Tibial artery (tissue), 4 donors: Measurements from ENCODE around the gene HS1BP3.

Experiments used
- DNase-seq, 2 donors: peaks; one replicate each; pipeline ENCODE4 v3.0.0-alpha.2; 2019
- H3K27ac ChIP-seq, 2 donors: fragments of 200-600 bp; sonication (generic) in 1 of 2; 1 replicate in 1 of 2; 2 replicates in 1 of 2; pipeline ENCODE4 v1.5.1; 2018 to 2019; ENCODE audit warnings: mild to moderate bottlenecking in 1 of 2
- H3K27me3 ChIP-seq, 2 donors: fragments of 200-600 bp; sonication (generic) in 1 of 2; one replicate each; pipeline versions ENCODE4 v1.5.1 to v1.6.0; 2016 to 2019
- H3K36me3 ChIP-seq, 3 donors: fragments of 200-600 bp; sonication (generic) in 2 of 3; one replicate each; pipeline ENCODE4 v1.5.1; 2016 to 2019; ENCODE audit warnings: mild to moderate bottlenecking in 2 of 3
- H3K4me1 ChIP-seq, 4 donors: fragments of 200-600 bp; sonication (generic) in 2 of 4; 1 replicate in 3 of 4; 2 replicates in 1 of 4; pipeline ENCODE4 v1.5.1; 2016 to 2019
- H3K4me3 ChIP-seq, 2 donors: fragments of 200-600 bp; sonication (generic) in 1 of 2; 1 replicate in 1 of 2; 2 replicates in 1 of 2; pipeline ENCODE4 v1.5.1; 2018 to 2019; ENCODE audit warnings: mild to moderate bottlenecking in 2 of 2
- H3K9me3 ChIP-seq, 3 donors: fragments of 200-600 bp; sonication (generic) in 1 of 3; one replicate each; pipeline ENCODE4 v1.5.1; 2016 to 2019
- intact Hi-C: fragments of 100-400 bp; cut with DNase I; formaldehyde crosslinking; loops from one replicate; pipeline ENCODE4 v1.15.0; 2023; ENCODE audit warnings: low total_unique reads
- TF ChIP-seq, protein P1 (sequence below), 2 experiments: fragments of 200-600 bp in 1 of 2; fragments of 450-650 bp in 1 of 2; IDR thresholded peaks; one replicate each; pipeline ENCODE4 v1.5.1; 2017 to 2019; ENCODE audit warnings: antibody characterized with exemption in 2 of 2, mild to moderate bottlenecking in 1 of 2, moderate library complexity in 1 of 2

HS1BP3 gene

DNA sequence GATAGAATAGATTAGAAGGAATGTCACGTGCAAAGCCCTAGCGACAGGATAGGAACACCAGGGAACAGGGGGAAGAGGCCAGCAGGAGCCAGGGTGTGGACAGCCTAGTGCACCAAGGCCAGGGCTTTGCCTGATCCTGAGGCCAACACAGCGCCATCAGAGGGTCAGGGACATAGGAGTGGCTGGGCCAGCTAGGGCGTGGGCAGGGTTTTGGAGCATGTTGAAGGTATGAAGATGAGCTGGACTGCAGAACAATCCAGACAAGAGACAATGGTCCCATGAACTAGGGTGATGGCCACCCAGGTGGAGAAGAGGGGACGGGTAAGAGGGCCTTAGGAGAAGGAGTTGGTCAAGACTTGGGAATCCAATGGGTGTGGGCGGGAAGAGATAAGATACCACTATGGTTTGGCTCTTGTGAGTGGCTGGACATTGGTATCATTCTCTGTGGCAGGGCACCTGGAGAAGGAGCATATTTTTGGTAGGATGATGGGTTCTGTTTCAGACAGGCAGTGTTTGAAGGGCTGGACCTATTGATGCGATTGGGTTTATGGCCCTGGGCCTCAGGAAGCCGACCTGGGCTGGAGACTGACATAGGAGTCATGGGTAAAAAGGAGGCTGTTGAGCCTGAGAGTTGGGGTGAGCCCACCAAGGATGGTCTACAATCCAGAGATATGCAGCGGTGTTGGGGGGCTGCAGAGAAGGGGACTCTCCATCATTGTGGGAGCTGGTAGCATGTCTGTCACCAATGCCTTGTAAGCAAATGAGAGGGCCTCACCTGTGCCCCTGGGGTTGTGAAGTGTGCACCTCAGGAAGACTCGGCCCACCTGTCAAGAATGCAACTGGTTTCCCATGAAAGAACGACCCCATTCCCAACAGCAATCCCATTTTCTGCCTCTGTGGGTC, 2.0 kb upstream of the HS1BP3 start:
- intact Hi-C loops = no loop called here
- no peaks in the 10 kb centered on the region for H3K36me3 ChIP-seq
- H3K9me3 ChIP-seq = no peaks in the 10 kb centered on the region
- no peak for DNase-seq
- H3K27me3 ChIP-seq = no peaks in the 10 kb centered on the region
- H3K4me3 ChIP-seq = no peak overlapping the region
- TF ChIP-seq, protein P1, sequence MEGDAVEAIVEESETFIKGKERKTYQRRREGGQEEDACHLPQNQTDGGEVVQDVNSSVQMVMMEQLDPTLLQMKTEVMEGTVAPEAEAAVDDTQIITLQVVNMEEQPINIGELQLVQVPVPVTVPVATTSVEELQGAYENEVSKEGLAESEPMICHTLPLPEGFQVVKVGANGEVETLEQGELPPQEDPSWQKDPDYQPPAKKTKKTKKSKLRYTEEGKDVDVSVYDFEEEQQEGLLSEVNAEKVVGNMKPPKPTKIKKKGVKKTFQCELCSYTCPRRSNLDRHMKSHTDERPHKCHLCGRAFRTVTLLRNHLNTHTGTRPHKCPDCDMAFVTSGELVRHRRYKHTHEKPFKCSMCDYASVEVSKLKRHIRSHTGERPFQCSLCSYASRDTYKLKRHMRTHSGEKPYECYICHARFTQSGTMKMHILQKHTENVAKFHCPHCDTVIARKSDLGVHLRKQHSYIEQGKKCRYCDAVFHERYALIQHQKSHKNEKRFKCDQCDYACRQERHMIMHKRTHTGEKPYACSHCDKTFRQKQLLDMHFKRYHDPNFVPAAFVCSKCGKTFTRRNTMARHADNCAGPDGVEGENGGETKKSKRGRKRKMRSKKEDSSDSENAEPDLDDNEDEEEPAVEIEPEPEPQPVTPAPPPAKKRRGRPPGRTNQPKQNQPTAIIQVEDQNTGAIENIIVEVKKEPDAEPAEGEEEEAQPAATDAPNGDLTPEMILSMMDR (IDR thresholded peaks at IDR 0.05) = no peak
- H3K4me1 ChIP-seq = peaks cover 0 to 39% (median 32%) of the 10 kb centered on the region in 4 donors
- H3K27ac ChIP-seq = peak overlapping the region; percentile 98

DNA sequence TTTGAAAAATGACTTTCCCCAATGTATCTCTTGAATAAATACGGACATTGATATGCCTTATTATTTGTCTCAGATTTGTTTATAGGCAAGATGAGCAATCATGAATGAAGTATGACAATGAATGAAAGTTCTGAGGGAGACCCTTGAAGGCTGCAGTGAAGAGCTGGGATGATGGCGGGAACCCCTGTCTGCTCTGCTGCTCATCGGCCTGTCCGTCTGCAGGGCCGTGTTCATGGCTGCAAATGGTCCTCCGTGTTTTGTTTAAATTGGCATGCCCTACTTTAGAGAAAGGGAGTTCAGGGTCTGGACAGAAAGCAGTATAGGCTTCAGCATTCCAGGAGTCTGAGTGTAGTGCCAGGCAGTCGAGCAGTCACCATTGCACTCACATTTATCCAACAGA, 1.2 kb upstream of the HS1BP3 start:
- Histone ChIP-seq H3K27ac (peak overlapping the region; percentile 98), H3K27me3 (no peaks in the 10 kb centered on the region), H3K4me3 (no peak overlapping the region), H3K36me3 (peaks cover 0 to under 1% (median 0%) of the 10 kb centered on the region in 3 donors), H3K9me3 (no peaks in the 10 kb centered on the region), H3K4me1 (peaks cover 0 to 46% (median 35%) of the 10 kb centered on the region in 4 donors)
- intact Hi-C loops = no loop called here
- DNase-seq = no peak
- TF ChIP-seq, protein P1 (IDR thresholded peaks at IDR 0.05) = no peak

DNA sequence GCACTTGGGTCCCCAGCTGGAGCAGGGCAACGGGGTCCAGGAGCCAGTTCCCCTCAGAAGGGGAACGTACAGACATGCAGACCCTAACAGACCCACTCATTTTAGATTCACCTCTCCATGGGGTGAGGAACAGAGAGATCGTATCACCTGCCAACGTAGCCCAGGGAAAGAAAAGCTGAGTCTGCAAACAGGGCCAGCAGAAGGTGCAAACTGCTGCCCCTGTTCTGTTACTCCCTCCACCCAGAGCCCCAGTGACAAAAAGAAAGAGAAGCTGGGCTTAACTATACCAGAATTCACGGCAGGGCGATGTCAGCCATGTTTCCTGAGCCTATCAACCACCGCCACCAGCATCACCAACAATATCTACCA, 817 bp upstream of the HS1BP3 start:
- Histone ChIP-seq H3K4me3 (peak overlapping the region; percentile 92 to 97), H3K4me1 (peaks cover 0 to 50% (median 37%) of the 10 kb centered on the region in 4 donors), H3K27ac (peak overlapping the region; percentile 98), H3K9me3 (no peaks in the 10 kb centered on the region), H3K27me3 (no peaks in the 10 kb centered on the region), H3K36me3 (peaks cover 0 to 5% (median 3%) of the 10 kb centered on the region in 3 donors)
- intact Hi-C loops = no loop called here
- TF ChIP-seq, protein P1 (IDR thresholded peaks at IDR 0.05) = no peak
- DNase-seq = no peak

DNA sequence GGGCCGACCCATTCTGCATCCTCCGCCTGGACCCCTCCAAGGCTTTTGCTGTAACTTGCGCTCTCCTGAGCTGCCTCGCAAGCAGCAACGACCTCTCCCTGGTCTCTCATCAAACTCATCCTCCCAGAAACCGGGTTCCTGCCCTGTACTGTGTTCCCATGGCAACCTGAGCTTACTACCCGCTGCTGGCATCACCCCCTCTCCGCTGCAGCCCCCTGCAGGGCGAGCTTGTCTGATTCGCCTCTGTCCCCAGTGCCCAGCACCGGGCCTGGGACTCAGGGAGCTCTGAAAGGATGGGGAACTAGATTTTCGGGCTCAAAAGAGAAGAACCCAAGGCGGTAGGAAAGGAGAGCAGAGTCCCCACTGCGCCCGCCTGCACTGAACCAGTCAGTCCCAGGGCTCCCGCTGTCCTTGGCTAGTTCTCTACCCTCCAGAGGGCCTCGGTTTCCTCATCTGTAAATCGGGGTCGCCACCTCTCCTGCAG, 463 bp downstream of the HS1BP3 start:
- H3K9me3 ChIP-seq = no peaks in the 10 kb centered on the region
- DNase-seq = no peak
- H3K4me3 ChIP-seq = peak overlapping the region; percentile 92 to 97
- H3K27ac ChIP-seq = peak overlapping the region; percentile 98
- peaks cover 0 to 18% (median 9%) of the 10 kb centered on the region in 3 donors for H3K36me3 ChIP-seq
- intact Hi-C loops = no loop called here
- peaks cover 0 to 50% (median 37%) of the 10 kb centered on the region in 4 donors for H3K4me1 ChIP-seq
- TF ChIP-seq, protein P1 (IDR thresholded peaks at IDR 0.05) = no peak
- H3K27me3 ChIP-seq = no peaks in the 10 kb centered on the region

DNA sequence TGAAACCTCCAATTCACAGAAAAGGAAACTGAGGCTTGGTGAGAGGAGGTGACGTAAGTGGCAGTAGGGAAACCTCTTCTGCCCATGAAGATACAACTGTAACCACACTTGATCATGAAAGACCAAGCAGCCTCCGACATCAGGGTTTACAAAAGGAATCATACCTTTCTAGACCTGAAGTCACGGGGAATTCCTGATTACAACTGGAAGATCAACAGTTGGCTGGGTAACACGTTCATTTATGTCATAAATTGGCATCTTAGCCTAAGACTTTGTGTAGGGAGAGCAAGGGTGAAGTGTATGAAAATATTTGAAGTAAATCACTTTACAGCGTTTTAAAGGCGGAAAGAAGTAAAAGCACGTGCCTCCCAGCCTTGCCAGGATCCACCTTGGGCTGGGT, 922 bp downstream of the HS1BP3 start:
- Histone ChIP-seq H3K4me3 (peak overlapping the region; percentile 92 to 97), H3K27ac (peak overlapping the region; percentile 98), H3K4me1 (peaks cover 0 to 50% (median 37%) of the 10 kb centered on the region in 4 donors), H3K9me3 (no peaks in the 10 kb centered on the region), H3K36me3 (peaks cover 4 to 22% (median 13%) of the 10 kb centered on the region in 3 donors), H3K27me3 (no peaks in the 10 kb centered on the region)
- intact Hi-C loops = loop anchor here (5.0 kb wide), 1 partner anchor 273 kb away; no protein-coding TSS in a partner anchor
- TF ChIP-seq, protein P1 (IDR thresholded peaks at IDR 0.05) = no peak
- no peak for DNase-seq
